DMS114 treated with DMSO at 0.1 percent for 48 hours (cell line): Measurements from ENCODE around the gene PROK1.
"Not testable (repeated sequence)": the region's sequence is repeated elsewhere in the genome, so short reads cannot be mapped to it uniquely, and the experiment has no call there.

ENCODE experiments used
- DNase-seq: peaks from one replicate; lab custom pipeline; 2025; ENCODE audit not compliant: unreplicated experiment; lab: John Stamatoyannopoulos, UW

Gene PROK1

DNA sequence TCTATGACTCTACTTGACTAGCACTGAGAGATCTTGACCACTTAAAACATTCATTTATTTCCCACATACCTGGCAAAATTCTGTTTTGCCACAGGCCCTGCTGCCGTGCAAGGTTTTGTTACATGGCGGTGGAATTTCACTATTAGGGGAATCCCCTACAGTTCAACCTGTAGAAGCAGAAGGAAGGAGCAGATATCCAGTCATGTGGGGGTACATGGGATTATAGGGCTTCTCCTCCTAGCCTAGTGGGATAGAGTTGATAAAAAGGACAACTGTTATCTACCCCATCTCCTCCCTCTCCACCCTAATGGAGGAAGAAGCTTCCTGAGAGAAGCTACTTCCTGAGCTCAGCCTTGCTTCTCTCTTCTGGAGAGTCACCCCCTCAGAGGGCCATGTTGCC is 17.7 kb upstream of the PROK1 start:
- DNase-seq, result no peak

DNA sequence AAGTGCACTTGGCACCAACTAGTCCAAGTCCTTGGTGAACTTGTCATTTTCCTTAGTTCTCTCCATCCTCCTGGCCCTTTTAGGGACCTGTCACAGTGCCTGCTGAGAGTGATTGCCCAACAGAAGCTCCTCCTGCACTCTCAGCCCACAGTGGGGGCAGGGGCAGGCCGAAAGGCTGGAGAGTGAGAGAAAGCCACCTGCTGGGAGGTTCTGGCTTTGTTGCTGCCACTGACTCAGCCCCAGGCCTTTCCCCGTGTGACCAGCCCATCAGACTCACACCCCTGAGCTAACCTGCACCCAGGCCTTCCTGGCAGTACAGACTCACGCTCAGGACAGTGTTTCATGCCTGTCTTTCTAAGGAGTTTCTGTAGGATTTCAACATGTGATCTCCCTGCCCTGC is 17.1 kb upstream of the PROK1 start:
- no peak for DNase-seq

DNA sequence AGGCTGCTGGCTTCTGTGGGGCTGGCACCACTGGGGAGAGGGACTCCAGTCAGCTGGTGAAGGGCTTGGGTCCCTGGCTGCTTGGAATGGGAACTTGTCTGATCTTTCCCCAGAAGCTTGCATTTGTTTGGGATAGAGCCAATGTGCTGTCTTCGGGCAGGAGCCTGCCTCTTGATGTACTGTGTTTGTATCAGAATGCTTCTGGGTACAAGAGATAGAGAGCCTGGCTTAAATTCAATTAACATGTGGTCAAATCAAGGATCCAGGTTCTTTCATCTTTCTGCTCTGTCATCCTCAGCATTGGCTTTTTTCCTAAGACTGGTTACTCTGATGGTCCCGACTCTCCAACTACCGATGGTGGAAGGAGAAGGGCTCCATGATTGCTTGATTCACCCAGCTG is 16.0 kb upstream of the PROK1 start:
- DNase-seq, result no peak

DNA sequence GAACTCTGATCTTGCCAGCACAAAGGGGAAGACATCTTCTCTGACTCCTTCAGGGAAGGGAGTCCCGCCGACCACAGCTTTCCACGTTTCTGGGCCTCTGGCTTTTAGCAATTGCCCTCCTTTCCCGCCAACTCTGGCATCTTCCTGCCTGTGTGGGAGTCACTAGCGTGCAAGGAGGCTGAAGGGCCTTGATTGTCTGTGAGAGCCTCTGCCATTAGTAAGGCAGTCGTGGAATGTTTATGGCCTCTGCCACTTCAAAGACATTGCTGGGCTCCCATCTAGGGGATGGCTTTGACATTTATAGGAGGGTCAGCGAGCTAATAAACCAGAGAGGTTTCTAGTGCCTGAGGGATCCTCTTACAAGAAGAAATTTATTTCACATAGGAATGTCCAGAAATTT is 14.3 kb upstream of the PROK1 start:
- DNase-seq, result no peak

DNA sequence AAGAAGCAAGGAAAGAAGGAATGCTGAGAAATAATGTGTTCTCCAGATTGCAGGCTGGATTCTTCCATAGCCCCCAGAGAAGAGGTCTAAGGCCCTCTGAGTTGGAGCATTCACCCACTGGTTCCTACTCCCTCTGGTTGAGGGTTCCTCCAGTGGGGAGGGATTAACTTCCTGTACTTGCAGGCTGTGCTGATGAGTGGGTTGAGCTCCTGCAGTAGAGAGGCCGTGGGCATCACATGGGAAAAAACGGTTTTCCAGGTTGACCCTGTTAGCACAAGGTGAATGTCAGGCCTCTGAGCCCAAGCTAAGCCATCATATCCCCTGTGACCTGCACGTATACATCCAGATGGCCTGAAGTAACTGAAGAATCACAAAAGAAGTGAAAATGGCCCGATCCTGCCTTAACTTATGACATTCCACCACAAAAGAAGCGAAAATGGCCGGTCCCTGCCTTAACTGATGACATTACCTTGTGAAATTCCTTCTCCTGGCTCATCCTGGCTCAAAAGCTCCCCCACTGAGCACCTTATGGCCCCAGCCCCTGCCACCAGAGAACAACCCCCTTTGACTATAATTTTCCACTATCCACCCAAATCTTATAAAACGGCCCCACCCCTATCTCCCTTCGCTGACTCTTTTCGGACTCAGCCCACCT is 13.2 kb upstream of the PROK1 start:
- DNase-seq, result not testable (repeated sequence)

DNA sequence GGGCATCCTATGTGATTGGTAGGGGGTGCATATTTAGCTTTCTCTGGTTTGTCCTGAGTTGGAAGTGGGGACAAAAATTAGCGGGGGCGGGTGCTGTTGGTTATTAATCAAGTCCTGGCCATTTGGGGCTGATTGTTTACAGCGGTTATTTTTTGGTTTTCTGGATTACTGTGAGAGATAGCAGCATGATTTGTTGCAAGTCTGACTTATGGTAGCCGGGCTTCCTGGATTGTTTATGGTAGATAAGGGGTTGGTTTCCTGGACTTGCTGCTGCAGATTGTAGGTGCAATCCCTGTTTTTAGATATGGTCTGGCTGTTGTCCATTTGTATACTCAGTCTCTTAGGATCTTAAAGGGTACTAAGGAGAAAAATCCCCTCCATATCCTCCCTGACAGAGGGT is 12.1 kb upstream of the PROK1 start:
- DNase-seq, result no peak

DNA sequence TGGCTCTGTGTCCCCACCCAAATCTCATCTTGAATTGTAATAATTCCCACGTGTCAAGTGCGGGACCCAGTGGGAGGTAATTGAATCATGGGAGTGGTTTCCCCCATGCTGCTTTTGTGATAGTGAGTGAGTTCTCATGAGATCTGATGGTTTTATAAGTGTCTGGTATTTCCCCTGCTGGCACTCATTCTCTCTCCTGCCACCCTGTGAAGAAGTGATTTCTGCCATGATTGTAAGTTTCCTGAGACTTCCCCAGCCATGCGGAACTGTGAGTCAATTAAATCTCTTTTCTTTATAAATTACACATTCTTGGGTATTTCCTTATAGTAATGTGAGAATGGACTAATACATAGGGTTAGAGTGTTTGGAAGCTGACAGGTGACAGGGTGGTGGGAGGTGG is 11.1 kb upstream of the PROK1 start:
- DNase-seq, result not testable (repeated sequence)

DNA sequence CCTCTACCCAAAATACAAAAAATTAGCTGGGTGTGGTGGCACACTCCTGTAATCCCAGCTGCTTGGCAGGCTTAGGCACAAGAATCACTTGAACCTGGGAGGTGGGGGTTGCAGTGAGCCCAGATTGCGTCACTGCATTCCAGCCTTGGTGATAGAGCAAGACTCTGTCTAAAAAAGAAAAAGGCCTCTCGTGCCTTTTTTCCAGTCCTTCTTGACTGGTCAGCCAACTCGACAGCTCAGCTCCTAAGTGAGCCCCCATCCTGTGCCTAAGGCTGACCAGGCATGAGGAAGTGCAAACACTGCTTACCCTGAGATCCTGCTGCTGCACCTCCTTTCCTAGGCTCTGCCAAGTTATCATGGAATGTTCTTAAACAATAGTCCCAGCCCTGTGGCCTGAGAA is 10.1 kb upstream of the PROK1 start:
- no peak for DNase-seq

DNA sequence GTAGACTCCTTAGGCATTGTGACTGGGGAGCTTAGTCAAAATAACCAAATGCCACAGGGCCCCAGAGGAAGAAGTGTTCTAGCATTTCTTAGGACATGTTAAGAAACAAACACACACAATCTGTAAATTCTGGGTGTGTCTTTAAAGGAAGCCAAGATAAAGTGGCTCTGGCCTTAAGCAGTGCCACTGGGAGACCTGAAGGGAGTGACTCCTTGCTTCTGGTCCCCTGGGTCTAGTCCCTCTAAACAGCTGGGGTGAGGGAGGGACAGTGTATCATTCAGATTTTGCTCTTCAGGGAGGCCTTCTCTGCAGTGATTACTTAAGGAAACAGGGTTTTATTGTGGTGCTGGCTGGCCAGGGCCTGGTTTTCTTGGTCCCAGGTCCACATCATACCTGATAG is 9.1 kb upstream of the PROK1 start:
- no peak for DNase-seq

DNA sequence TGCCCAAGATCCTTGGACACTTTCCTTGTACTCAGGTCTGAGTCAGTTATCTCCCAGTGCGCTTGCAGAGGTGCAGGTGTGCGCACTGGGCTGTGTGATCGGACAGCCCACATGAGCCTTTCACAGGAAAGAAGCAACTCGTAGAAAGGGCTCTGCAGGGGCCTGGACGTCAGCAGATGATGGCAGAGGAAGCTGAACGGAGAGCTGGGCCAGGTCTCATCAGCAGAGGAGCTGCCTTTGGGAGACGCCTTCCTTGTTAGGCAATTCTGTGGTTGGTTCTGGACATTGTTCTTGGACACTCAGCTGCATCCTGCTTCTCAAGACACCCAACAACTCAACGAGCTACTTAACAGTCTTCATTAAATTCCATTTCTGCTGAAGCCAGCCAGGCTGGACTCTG is 7.5 kb upstream of the PROK1 start:
- DNase-seq, result no peak

DNA sequence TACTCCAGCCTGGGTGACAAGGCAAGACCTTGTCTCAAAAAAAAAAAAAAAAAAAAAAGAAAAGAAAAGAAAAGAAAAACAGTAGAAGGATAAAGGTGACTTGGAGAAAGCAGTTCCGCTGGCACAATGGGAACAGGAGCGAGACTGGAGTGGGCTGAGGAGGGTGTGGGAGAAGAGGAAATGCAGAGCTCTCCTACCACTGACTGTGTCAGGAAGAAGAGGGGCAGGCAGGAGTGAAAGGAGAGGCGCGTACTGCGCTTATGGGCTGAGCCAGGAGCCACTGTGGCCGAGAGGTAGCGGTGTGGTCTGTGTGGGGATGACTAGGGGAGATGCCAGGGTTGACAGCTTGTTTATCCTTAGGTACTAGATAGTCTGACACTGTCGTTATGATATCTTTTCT is 6.4 kb upstream of the PROK1 start:
- DNase-seq, result no peak

DNA sequence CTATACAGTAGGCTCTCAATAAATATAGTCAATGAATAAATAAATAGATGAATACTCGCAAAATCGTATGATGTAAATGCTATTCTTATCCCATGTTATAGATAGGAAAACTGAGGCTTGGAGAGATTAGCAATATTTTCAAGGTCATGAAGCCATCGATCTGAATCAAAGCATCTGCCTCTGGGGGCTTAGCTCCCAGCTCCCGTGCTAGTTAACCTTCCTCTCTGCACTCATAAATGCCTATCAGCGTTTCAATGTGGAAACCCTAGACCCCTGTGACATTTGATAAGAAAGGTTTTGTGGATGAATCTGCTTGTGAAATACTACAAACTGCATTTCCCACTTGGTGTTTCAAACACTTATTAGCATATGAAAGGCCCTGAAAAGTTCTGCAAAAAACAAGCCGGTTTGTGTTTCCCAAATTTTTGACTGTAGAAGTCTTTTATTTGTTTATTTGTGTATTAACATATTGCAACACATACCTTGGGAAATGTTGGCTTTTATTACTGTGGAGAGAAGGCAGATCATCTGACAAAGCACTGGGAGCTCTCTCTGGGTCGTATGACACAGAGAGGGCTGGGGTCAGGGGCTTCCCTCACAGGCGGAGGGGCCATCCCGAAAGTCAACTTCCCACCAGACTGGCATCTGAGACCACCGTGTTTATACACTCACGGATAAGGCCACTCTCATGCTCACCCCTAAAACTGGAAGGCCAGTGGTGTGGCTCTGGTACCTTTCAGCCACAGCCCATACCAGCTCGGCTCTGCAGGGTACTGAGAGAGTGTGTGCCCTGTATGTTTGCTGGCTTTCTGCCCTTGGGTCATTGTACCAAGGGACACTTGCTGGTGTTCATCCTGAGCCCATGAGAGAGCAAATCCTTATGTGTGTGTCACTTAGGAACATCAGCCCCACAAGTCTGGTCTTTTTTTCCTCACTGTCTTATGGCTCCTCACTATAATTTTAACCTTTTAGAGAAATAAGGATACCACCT is 993 bp upstream of the PROK1 start:
- no peak for DNase-seq

DNA sequence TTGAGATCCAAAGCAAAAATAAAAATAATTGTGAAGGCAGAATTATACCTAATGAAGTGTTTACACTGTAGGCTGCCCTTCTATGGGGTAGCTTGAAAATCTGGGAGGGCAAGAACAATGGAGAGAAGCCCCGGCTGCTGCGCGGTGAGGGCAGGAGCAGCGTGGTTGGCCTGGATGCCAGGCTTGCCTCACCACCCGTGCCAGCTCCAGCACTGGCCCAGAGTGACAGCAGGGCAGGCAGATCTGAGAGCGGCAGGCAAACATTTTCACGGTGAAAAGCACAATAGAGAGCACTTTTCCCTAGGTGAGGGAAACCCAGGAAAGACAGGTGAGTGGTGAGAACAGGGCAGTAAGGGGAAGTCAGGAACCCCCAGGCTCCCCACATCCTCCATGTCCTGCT is 1.4 kb downstream of the PROK1 start:
- no peak for DNase-seq

DNA sequence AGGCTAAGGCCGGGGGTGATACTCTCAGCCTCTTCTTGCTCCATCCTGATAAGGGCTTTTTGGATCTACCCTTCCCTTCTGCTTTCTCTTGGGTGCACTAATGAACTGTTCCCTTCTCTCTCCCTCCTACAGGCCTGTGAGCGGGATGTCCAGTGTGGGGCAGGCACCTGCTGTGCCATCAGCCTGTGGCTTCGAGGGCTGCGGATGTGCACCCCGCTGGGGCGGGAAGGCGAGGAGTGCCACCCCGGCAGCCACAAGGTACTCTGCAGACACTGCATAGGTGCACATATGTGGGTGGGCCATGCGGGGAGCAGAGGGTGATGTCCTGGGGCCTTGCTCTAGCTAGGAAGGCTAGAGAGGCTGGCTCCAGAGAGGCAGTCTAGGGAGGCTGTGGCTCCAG is 2.9 kb downstream of the PROK1 start:
- no peak for DNase-seq

DNA sequence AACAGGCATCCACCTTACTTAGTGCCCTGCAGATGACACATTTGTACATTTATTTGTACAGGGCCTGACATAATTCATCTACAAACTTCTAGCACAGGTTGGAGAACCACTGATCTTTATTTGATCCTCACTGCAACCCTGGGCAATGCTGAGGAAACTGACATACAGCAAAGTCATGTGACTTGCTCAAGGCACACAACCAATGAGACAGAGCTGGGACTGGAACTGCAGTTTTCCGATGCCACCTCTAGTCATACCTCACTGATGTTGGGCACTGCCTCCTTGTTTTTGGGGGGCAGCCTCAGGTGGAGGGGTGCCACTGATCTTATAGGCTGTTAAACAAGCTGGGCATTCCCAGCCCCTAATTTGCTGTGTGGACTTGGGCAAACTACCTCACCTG is 3.4 kb downstream of the PROK1 start:
- DNase-seq, result no peak

DNA sequence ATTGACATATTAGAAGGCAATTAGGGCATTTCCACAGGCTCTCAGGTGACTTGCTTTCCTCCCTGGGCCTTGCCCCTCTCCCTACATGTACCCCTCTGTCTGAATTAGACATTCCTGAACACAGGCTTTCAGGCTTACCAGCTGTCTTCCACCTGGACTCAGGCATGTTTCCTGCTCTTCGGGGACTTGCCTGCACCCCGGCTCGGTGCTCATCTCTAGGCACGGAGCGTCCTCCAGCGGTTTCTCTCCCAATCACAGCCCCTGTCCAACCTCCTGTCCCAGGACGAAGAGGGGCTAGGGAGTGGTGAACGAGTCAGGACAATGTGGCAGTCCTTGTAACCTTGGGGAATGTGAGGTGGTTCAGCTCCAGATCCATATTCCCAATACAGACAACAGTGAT is 4.2 kb downstream of the PROK1 start:
- no peak for DNase-seq

DNA sequence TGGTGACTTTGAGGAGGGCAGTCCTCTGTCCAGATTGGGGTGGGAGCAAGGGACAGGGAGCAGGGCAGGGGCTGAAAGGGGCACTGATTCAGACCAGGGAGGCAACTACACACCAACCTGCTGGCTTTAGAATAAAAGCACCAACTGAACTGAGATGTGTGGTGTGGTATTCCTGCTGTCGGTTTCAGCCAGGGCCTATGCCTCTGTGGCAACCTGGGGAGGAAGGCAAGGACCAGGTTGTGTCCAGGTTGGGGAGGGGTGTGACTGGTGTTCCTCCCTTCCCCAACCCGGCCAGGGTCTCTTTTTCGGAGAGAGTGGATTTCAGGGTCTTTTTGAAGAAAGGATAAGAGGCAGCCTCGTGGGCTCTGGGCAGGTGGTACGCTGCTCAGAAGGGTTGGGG is 6.3 kb downstream of the PROK1 start:
- no peak for DNase-seq

DNA sequence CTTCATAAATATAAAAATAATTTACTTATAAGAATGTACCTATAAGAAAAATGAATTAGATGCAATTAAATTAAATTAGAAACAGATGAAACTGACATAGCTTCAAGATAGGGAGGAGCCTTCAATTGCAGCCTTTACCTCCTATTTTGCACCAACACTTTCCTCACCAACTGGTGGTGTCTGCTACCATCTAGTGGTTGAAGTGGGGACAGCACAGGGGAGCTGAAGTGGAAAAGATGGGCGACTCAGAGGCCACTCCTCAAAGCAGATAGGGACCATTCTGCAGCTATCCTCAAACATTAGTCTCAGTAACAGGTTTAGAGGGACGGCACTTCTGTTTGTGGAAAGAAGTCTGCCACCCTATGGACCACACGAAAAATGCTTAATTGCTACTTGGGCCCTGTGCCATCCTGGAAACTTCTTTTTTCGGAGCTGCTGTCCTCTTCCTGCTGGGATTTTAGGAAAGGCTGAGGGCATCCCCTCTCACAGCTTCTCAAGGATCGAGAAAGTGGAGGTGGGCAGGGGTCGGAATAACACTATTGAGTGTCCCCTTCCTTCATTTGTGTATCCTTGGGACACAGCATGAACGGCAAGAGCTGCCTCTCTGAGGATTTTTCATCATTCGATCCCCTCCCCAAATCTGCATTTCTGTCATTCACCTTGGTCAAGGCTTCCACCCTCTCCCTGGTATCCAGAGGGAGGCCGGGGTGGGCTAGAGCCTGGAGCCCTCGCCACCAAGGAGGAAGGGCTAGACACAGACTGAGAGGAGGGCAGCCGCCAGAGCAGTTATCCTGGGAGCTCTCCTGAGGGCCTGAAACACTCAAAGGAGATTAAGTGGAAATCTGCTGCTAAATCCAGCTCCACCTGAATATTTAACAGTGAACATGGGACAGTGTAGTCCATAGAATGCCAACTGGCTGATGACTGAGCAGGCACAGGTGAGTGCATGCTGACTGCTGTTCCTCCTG is 9.6 kb downstream of the PROK1 start:
- peak; percentile 85 for DNase-seq

DNA sequence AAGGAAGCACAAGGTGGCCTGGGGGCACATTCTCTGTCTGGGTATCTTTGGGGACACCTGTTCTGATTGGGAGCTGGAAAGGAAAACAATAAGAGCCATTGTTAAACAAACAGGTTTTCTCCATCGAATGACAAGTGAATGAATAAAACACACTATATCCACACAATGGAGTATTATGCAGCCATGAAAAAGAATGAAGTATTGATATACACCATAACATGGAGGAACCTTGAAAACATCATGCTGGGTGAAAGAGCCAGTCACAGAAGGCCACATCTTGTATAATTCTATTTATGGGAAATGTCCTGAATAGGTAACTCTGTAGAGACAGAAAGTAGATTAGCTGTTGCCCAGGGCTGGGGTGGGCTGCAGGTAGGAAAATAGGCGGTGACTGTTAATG is 11.1 kb downstream of the PROK1 start:
- DNase-seq, result no peak

DNA sequence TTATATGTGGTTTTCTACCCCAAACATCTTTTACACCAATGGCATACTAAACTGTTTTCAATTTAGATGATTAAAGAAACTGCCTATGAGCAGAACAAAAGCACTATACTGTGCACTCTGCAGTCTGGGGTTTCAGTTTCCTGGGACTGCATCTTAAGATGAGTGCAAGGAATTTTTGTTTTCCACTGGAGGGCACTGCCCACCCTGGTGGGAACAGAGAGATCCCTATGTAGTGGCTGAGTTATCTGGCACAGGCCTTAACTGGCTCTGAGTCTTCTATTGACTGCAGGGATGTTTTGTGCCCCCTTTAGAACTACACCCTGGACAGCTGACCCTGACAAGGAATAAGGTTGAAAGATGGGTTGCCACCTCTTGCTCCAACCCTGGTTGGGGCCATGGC is 12.0 kb downstream of the PROK1 start:
- no peak for DNase-seq

DNA sequence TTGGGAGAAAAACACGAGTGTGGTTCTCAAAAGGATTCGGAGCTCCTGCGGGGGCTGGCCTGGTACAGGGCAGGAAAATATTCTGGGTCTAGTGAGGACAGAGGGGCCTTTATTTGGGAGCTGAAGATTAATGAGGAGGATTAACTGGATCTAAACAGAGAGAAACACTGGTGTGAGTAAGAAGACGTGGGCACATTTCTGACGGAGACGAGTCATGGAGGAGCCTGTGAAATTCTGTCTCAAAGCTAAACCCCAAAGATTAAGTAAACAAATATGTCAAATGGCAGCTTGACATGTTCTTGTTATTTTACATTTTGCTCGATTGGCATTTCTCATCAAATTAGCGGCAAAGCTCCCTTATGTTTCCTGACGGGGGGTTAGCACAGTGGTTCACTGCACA is 12.8 kb downstream of the PROK1 start:
- no peak for DNase-seq
